Mesendoderm (in vitro differentiated cells): Measurements from ENCODE around the gene DDOST.

Source experiments
- DNase-seq: peaks from one replicate; pipeline ENCODE4 v3.0.0; 2013
- H2AK5ac ChIP-seq: 2 replicates; pipeline ENCODE4 v1.6.1; 2013; ENCODE audit warnings: low read length, inconsistent platforms
- H2BK120ac ChIP-seq: 2 replicates; pipeline ENCODE4 v1.6.1; 2013; ENCODE audit warnings: low read depth, mild to moderate bottlenecking, low read length, moderate library complexity, mixed read lengths
- H2BK15ac ChIP-seq: replicated peaks from 2 replicates; pipeline ENCODE4 v1.6.1; 2013; ENCODE audit warnings: low read depth, mild to moderate bottlenecking, moderate library complexity
- H2BK5ac ChIP-seq: 2 replicates; pipeline ENCODE4 v1.6.1; 2013; ENCODE audit warnings: low read length, inconsistent platforms
- H3K18ac ChIP-seq: 2 replicates; pipeline ENCODE4 v1.6.1; 2013; ENCODE audit warnings: mild to moderate bottlenecking, low read length, mixed read lengths
- H3K23ac ChIP-seq: one replicate; pipeline ENCODE4 v1.6.1; 2013; ENCODE audit warnings: low read length
- H3K27ac ChIP-seq: 2 replicates; pipeline ENCODE4 v1.5.1; 2013; ENCODE audit warnings: low read depth, mild to moderate bottlenecking, inconsistent platforms, low read length, moderate library complexity
- H3K27me3 ChIP-seq: 2 replicates; pipeline ENCODE4 v1.6.1; 2013; ENCODE audit warnings: low read length, control low read depth, mild to moderate bottlenecking, inconsistent platforms; ENCODE audit not compliant: insufficient read depth, poor library complexity
- H3K36me3 ChIP-seq: 2 replicates; pipeline ENCODE4 v1.6.1; 2013; ENCODE audit warnings: low read length, inconsistent platforms; ENCODE audit not compliant: control insufficient read depth, insufficient read depth
- H3K4ac ChIP-seq: one replicate; pipeline ENCODE4 v1.6.1; 2013; ENCODE audit warnings: low read depth, mild to moderate bottlenecking, low read length, moderate library complexity
- H3K4me1 ChIP-seq: 2 replicates; pipeline ENCODE4 v1.6.1; 2013; ENCODE audit warnings: low read depth, low read length, inconsistent platforms; ENCODE audit not compliant: control insufficient read depth
- H3K4me2 ChIP-seq: 2 replicates; pipeline ENCODE4 v1.6.1; 2013; ENCODE audit warnings: low read length
- H3K4me3 ChIP-seq: 2 replicates; pipeline ENCODE4 v1.5.1; 2013; ENCODE audit warnings: mild to moderate bottlenecking, low read length
- H3K56ac ChIP-seq: one replicate; pipeline ENCODE4 v1.6.1; 2013; ENCODE audit warnings: low read length
- H3K79me1 ChIP-seq: 2 replicates; pipeline ENCODE4 v1.6.1; 2013; ENCODE audit warnings: low read length, inconsistent platforms
- H3K79me2 ChIP-seq: 2 replicates; pipeline ENCODE4 v1.6.1; 2013; ENCODE audit warnings: mild to moderate bottlenecking, low read length; ENCODE audit not compliant: control insufficient read depth, insufficient read depth
- H3K9ac ChIP-seq: 2 replicates; pipeline ENCODE4 v1.6.1; 2013; ENCODE audit warnings: low read length, inconsistent platforms
- H4K5ac ChIP-seq: one replicate; pipeline ENCODE4 v1.6.1; 2013; ENCODE audit warnings: low read length
- H4K8ac ChIP-seq: one replicate; pipeline ENCODE4 v1.6.1; 2013; ENCODE audit warnings: low read depth, mild to moderate bottlenecking, control low read depth, low read length, moderate library complexity
- WGBS: extraction: QIAGEN DNeasy Blood & Tissue Kit; methylation state at CpG from one replicate; pipeline ENCODE4 v1.1.7; 2013; ENCODE audit warnings: low lambda C conversion rate, missing lambda C conversion rate; ENCODE audit not compliant: insufficient coverage; ENCODE audit errors: extremely low coverage; 5-methylcytosine and 5-hydroxymethylcytosine counted together

The DDOST gene

DNA sequence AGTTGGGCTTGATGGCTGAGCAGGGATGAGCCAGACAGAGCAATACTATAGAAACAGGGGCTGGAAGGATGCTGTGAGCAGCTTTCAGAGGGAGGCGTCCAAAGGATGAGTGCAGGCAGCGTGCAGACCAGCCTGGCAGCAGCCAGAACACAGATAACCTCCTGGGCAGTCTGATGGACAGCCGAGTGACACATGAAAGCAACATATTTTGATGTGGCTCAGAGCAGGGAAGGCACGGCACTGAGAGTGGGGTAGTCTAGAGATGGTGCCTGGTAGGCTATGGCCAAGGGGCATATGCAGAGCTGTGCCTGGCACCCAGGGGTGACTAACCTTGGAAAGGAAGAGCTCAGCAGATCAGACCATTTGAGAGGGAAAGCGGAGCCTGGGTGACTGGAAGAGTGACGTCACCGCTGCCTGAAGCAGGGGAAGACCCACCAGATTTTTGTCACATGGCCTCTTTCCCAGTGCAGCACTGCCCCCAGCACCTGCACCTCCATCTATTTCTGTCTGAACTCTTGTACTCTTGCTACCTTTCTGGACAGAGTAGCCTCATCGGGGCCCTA, 24.3 kb downstream of the DDOST start:
- no peak overlapping the region for H3K27ac ChIP-seq
- no peaks in the 10 kb centered on the region for H3K27me3 ChIP-seq
- H3K56ac ChIP-seq, result no peak overlapping the region
- whole genome bisulfite sequencing, result no CpG with 5 or more reads among the region's 8 CpGs
- H2BK120ac ChIP-seq, result no peak overlapping the region
- DNase-seq, result no peak
- no peaks in the 10 kb centered on the region for H3K79me2 ChIP-seq
- no peak overlapping the region for H2BK5ac ChIP-seq
- no peak overlapping the region for H2BK15ac ChIP-seq
- no peak overlapping the region for H2AK5ac ChIP-seq
- no peak overlapping the region for H4K8ac ChIP-seq
- no peak overlapping the region for H3K4me2 ChIP-seq
- no peaks in the 10 kb centered on the region for H3K79me1 ChIP-seq
- peaks cover 2% of the 10 kb centered on the region for H3K36me3 ChIP-seq
- no peak overlapping the region for H3K18ac ChIP-seq
- H4K5ac ChIP-seq, result no peak overlapping the region
- peaks cover 2% of the 10 kb centered on the region for H3K4me1 ChIP-seq
- H3K23ac ChIP-seq, result no peak overlapping the region
- no peak overlapping the region for H3K4me3 ChIP-seq
- no peak overlapping the region for H3K9ac ChIP-seq
- H3K4ac ChIP-seq, result no peak overlapping the region

GRCh38 chr1:20634594-20635084, 26.5 kb downstream of the DDOST start:
- no peaks in the 10 kb centered on the region for H3K79me2 ChIP-seq
- H3K23ac ChIP-seq, result no peak overlapping the region
- H3K27me3 ChIP-seq, result no peaks in the 10 kb centered on the region
- peaks cover 2% of the 10 kb centered on the region for H3K4me1 ChIP-seq
- H4K8ac ChIP-seq, result no peak overlapping the region
- no peak overlapping the region for H2BK5ac ChIP-seq
- H4K5ac ChIP-seq, result no peak overlapping the region
- no CpG with 5 or more reads among the region's 4 CpGs for WGBS
- no peak overlapping the region for H2BK120ac ChIP-seq
- no peaks in the 10 kb centered on the region for H3K79me1 ChIP-seq
- H3K4me2 ChIP-seq, result peak overlapping the region; percentile 99
- peak; percentile 88 for DNase-seq
- H3K4ac ChIP-seq, result no peak overlapping the region
- H3K27ac ChIP-seq, result no peak overlapping the region
- H3K9ac ChIP-seq, result peak overlapping the region; percentile 75
- H2BK15ac ChIP-seq, result no peak overlapping the region
- peak overlapping the region; percentile 77 for H3K4me3 ChIP-seq
- no peak overlapping the region for H3K18ac ChIP-seq
- H3K36me3 ChIP-seq, result peaks cover 1% of the 10 kb centered on the region
- no peak overlapping the region for H2AK5ac ChIP-seq
- H3K56ac ChIP-seq, result peak overlapping the region; percentile 93

DNA sequence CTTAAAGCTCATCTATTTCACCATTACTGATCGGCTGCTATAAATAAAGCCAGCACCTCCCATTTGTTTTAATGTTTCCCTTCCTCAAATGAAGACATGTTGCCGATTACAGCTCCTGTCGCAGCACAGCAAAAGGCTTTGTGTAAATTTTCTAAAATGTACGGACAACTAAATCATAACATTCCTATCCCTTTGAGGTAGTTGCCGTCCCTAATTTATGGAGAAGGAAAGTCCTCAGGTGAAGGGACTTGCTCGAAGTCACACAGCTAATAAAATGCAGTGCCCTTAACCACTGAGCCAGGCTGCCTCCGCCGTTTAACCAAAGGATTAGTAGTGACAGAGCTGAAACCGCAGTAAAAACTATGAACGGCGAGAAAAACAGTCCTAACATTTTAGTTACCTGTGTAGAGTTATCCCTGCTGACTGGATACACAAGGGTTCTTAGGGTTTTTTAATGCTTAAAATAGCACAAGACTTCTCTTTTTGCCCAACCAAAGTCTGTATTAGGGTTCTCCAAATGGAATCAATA, 27.0 kb downstream of the DDOST start:
- H3K4ac ChIP-seq, result no peak overlapping the region
- H2BK120ac ChIP-seq, result no peak overlapping the region
- H3K79me2 ChIP-seq, result no peaks in the 10 kb centered on the region
- WGBS, result no CpG with 5 or more reads among the region's 11 CpGs
- H3K4me1 ChIP-seq, result peaks cover 2% of the 10 kb centered on the region
- H3K36me3 ChIP-seq, result no peaks in the 10 kb centered on the region
- H4K8ac ChIP-seq, result no peak overlapping the region
- no peak overlapping the region for H3K18ac ChIP-seq
- peak overlapping the region; percentile 99 for H3K4me2 ChIP-seq
- H2BK5ac ChIP-seq, result peak overlapping the region; percentile 67
- no peaks in the 10 kb centered on the region for H3K79me1 ChIP-seq
- no peaks in the 10 kb centered on the region for H3K27me3 ChIP-seq
- peak overlapping the region; percentile 55 for H3K27ac ChIP-seq
- H3K56ac ChIP-seq, result peak overlapping the region; percentile 93
- H3K23ac ChIP-seq, result no peak overlapping the region
- no peak overlapping the region for H2AK5ac ChIP-seq
- H3K4me3 ChIP-seq, result peak overlapping the region; percentile 77
- H2BK15ac ChIP-seq, result no peak overlapping the region
- no peak for DNase-seq
- peak overlapping the region; percentile 75 for H3K9ac ChIP-seq
- no peak overlapping the region for H4K5ac ChIP-seq

DNA sequence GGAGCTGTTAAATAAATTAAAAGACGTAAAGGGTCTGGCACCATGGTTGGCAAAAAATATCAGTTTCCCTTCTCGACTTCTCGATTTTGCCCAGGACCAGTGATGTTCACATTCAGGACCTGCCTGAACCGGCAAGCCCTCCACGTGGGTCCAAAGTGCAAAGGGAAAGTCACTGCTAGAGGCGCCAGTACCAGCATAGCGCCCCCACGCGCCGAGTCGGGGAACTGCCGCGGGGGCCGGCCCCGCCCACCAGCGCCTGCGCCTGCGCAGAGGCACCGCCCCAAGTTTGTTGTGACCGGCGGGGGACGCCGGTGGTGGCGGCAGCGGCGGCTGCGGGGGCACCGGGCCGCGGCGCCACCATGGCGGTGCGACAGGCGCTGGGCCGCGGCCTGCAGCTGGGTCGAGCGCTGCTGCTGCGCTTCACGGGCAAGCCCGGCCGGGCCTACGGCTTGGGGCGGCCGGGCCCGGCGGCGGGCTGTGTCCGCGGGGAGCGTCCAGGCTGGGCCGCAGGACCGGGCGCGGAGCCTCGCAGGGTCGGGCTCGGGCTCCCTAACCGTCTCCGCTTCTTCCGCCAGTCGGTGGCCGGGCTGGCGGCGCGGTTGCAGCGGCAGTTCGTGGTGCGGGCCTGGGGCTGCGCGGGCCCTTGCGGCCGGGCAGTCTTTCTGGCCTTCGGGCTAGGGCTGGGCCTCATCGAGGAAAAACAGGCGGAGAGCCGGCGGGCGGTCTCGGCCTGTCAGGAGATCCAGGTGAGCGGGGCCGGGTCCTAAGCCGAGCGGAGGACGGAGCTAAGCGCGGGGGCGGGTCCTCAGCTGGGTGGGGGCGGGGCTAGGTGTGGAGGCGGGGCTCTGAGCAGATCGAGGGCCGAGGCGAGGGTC, 27.7 kb downstream of the DDOST start, which contains the start of gene PINK1:
TSS of gene PINK1 (plus strand) at position 269 of the 875 bp plus-strand sequence. CDS start at position 360, 91 bp downstream.
- Histone ChIP-seq H4K5ac (no peak within 1 kb of the TSS), H4K8ac (no peak within 1 kb of the TSS), H3K4me1 (peaks cover 2% of the 10 kb centered on the region), H2AK5ac (no peak within 1 kb of the TSS), H2BK120ac (no peak within 1 kb of the TSS), H3K79me2 (no peaks in the 10 kb centered on the region), H2BK5ac (peak within 1 kb of the TSS; percentile 76), H2BK15ac (no peak within 1 kb of the TSS), H3K36me3 (no peaks in the 10 kb centered on the region), H3K27me3 (no peaks in the 10 kb centered on the region), H3K79me1 (no peaks in the 10 kb centered on the region), H3K23ac (no peak within 1 kb of the TSS), H3K18ac (peak within 1 kb of the TSS; percentile 86), H3K4me2 (peak within 1 kb of the TSS; percentile 99), H3K56ac (peak within 1 kb of the TSS; percentile 93), H3K9ac (peak within 1 kb of the TSS; percentile 87), H3K4ac (peak within 1 kb of the TSS; percentile 92), H3K27ac (peak within 1 kb of the TSS; percentile 95), H3K4me3 (peak within 1 kb of the TSS; percentile 77)
- whole genome bisulfite sequencing, result no CpG with 5 or more reads among the region's 93 CpGs
- DNase-seq, result peak; percentile 94

DNA sequence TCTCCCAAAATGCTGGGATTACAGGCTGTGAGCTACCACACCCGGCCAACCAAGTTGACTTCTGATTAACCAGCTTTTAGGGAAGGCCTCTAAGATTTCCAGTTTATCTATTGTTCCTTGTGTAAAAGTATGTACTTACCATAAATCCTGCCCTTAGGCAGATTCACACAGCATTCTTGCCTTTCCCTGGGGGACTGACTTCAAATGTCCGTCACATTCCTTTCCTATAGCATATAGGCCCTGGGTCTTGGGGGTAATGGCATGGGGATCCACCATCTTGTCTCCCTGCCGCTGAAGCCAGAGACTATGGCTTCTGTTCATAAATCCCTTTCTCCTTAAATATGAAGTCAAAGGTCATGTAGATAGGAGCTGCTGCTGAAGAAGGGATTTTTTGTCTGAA, 28.8 kb downstream of the DDOST start:
- Histone ChIP-seq H3K36me3 (no peaks in the 10 kb centered on the region), H2BK15ac (no peak overlapping the region), H3K4ac (peak overlapping the region; percentile 56), H3K79me2 (no peaks in the 10 kb centered on the region), H3K9ac (no peak overlapping the region), H3K18ac (no peak overlapping the region), H2BK5ac (no peak overlapping the region), H2AK5ac (no peak overlapping the region), H3K23ac (no peak overlapping the region), H4K5ac (no peak overlapping the region), H4K8ac (no peak overlapping the region), H3K56ac (no peak overlapping the region), H3K4me3 (no peak overlapping the region), H2BK120ac (no peak overlapping the region), H3K4me2 (no peak overlapping the region), H3K27me3 (no peaks in the 10 kb centered on the region), H3K4me1 (peaks cover 2% of the 10 kb centered on the region), H3K27ac (no peak overlapping the region), H3K79me1 (no peaks in the 10 kb centered on the region)
- peak; percentile 82 for DNase-seq
- WGBS, result no CpG with 5 or more reads among the region's 3 CpGs
